WTC11 (cell line): Measurements from ENCODE around the gene MIX23. TPM values are rescaled to one million over a fixed set of nuclear protein-coding genes. Genes with fewer than 3 reads are reported as not detected.

ENCODE experiments used
- ATAC-seq: fragments of 200-7000 bp; cut with Tn5 transposase; 2 replicates; pipeline ENCODE4 v1.10.0; 2021; ENCODE audit warnings: mild to moderate bottlenecking, moderate library complexity
- CTCF ChIA-PET: fragments of 300-600 bp; sonication (Branson Sonifier 250); formaldehyde crosslinking; loops from one replicate; lab custom pipeline; 2021; ENCODE audit warnings: antibody characterized with exemption; lab: Charles Lee
- POLR2A ChIA-PET: fragments of 350-600 bp; sonication (Branson Sonifier 250); formaldehyde crosslinking; loops from one replicate; lab custom pipeline; 2021; ENCODE audit warnings: antibody characterized with exemption; lab: Charles Lee
- DNase-seq: peaks from one replicate; pipeline ENCODE4 v3.0.0; 2021; ENCODE audit warnings: low spot score
- H3K27ac Mint-ChIP-seq: 2 replicates; pipeline ENCODE4 v1.8.0; 2021; ENCODE audit warnings: mixed read lengths
- H3K27me3 Mint-ChIP-seq: 2 replicates; pipeline ENCODE4 v1.8.0; 2021; ENCODE audit warnings: low read depth, mild to moderate bottlenecking, moderate library complexity, mixed read lengths
- H3K36me3 Mint-ChIP-seq: 2 replicates; pipeline ENCODE4 v1.8.0; 2021; ENCODE audit warnings: mixed read lengths
- H3K4me1 Mint-ChIP-seq: 2 replicates; pipeline ENCODE4 v1.8.0; 2022; ENCODE audit warnings: mixed read lengths
- H3K4me3 Mint-ChIP-seq: 2 replicates; pipeline ENCODE4 v1.8.0; 2021; ENCODE audit warnings: mild to moderate bottlenecking, moderate library complexity, mixed read lengths
- H3K9me3 Mint-ChIP-seq: 2 replicates; pipeline ENCODE4 v1.8.0; 2021; ENCODE audit warnings: mixed read lengths
- ARID4B ChIP-seq: sonication (generic); formaldehyde crosslinking; IDR thresholded peaks from 2 replicates; pipeline ENCODE4 v1.8.0; 2023; ENCODE audit warnings: missing genetic modification reagents, mild to moderate bottlenecking, borderline replicate concordance
- CBFB ChIP-seq: sonication (generic); formaldehyde crosslinking; IDR thresholded peaks from 2 replicates; pipeline ENCODE4 v1.8.1; 2022; ENCODE audit warnings: mild to moderate bottlenecking, low read depth, missing genetic modification reagents
- FOXJ3 ChIP-seq: sonication (generic); formaldehyde crosslinking; IDR thresholded peaks from 2 replicates; pipeline ENCODE4 v1.9.0; 2021; ENCODE audit warnings: missing genetic modification reagents, mild to moderate bottlenecking, borderline replicate concordance
- FOXP1 ChIP-seq: sonication (generic); formaldehyde crosslinking; IDR thresholded peaks from 2 replicates; pipeline ENCODE4 v1.8.0; 2022; ENCODE audit warnings: missing genetic modification reagents, mild to moderate bottlenecking, moderate library complexity, borderline replicate concordance
- GTF2I ChIP-seq: fragments of 250-450 bp; sonication (Bioruptor Pico); conservative IDR thresholded peaks from 2 replicates; pipeline ENCODE4 v1.4.0; 2021; ENCODE audit warnings: mild to moderate bottlenecking
- JUN ChIP-seq: sonication (generic); formaldehyde crosslinking; IDR thresholded peaks from 2 replicates; pipeline ENCODE4 v1.8.0; 2023; ENCODE audit warnings: mild to moderate bottlenecking, missing genetic modification reagents
- MLX ChIP-seq: sonication (generic); formaldehyde crosslinking; IDR thresholded peaks from 2 replicates; pipeline ENCODE4 v1.8.1; 2023; ENCODE audit warnings: mild to moderate bottlenecking, missing genetic modification reagents, moderate library complexity
- MYBL2 ChIP-seq: sonication (generic); formaldehyde crosslinking; IDR thresholded peaks from 2 replicates; pipeline ENCODE4 v1.8.1; 2023; ENCODE audit warnings: mild to moderate bottlenecking, moderate library complexity, missing genetic modification reagents
- NFE2L1 ChIP-seq: sonication (generic); formaldehyde crosslinking; IDR thresholded peaks from 2 replicates; pipeline ENCODE4 v1.8.1; 2023; ENCODE audit warnings: missing genetic modification reagents
- NFYB ChIP-seq: sonication (generic); formaldehyde crosslinking; conservative IDR thresholded peaks from 2 replicates; pipeline ENCODE4 v1.8.0; 2022; ENCODE audit warnings: low read depth, missing genetic modification reagents
- NR3C1 ChIP-seq: sonication (generic); formaldehyde crosslinking; conservative IDR thresholded peaks from 2 replicates; pipeline ENCODE4 v1.8.1; 2023; ENCODE audit warnings: low read depth, mild to moderate bottlenecking, missing genetic modification reagents
- PRDM15 ChIP-seq: sonication (generic); formaldehyde crosslinking; IDR thresholded peaks from 2 replicates; pipeline ENCODE4 v1.8.0; 2022; ENCODE audit warnings: missing genetic modification reagents
- PREB ChIP-seq: sonication (generic); formaldehyde crosslinking; IDR thresholded peaks from 2 replicates; pipeline ENCODE4 v1.8.1; 2022; ENCODE audit warnings: mild to moderate bottlenecking, missing genetic modification reagents, moderate library complexity, borderline replicate concordance
- SMAD3 ChIP-seq: sonication (generic); formaldehyde crosslinking; IDR thresholded peaks from 2 replicates; pipeline ENCODE4 v1.8.0; 2022; ENCODE audit warnings: missing genetic modification reagents, mild to moderate bottlenecking, borderline replicate concordance
- SP1 ChIP-seq: sonication (generic); formaldehyde crosslinking; conservative IDR thresholded peaks from 2 replicates; pipeline ENCODE4 v1.8.1; 2022; ENCODE audit warnings: missing genetic modification reagents
- TCF7 ChIP-seq: sonication (generic); formaldehyde crosslinking; IDR thresholded peaks from 2 replicates; pipeline ENCODE4 v1.8.0; 2022; ENCODE audit warnings: mild to moderate bottlenecking, low read depth, missing genetic modification reagents, moderate library complexity
- USF1 ChIP-seq: sonication (generic); formaldehyde crosslinking; IDR thresholded peaks from 2 replicates; pipeline ENCODE4 v1.8.0; 2022; ENCODE audit warnings: mild to moderate bottlenecking, missing genetic modification reagents
- ZNF121 ChIP-seq: sonication (generic); formaldehyde crosslinking; IDR thresholded peaks from 2 replicates; pipeline ENCODE4 v1.8.0; 2023; ENCODE audit warnings: missing genetic modification reagents
- ZNF138 ChIP-seq: sonication (generic); formaldehyde crosslinking; conservative IDR thresholded peaks from 2 replicates; pipeline ENCODE4 v1.8.1; 2022; ENCODE audit warnings: mild to moderate bottlenecking, moderate library complexity, missing genetic modification reagents
- ZNF263 ChIP-seq: sonication (generic); formaldehyde crosslinking; IDR thresholded peaks from 2 replicates; pipeline ENCODE4 v1.8.1; 2022; ENCODE audit warnings: low read depth, mild to moderate bottlenecking, moderate library complexity, missing genetic modification reagents
- ZNF416 ChIP-seq: fragments of 250-450 bp; sonication (Bioruptor Pico); IDR thresholded peaks from 2 replicates; pipeline ENCODE4 v1.9.0; 2021; ENCODE audit warnings: mild to moderate bottlenecking, inconsistent platforms
- ZNF423 ChIP-seq: fragments of 250-450 bp; sonication (Bioruptor Pico); IDR thresholded peaks from 2 replicates; pipeline ENCODE4 v2.1.2; 2022; ENCODE audit warnings: mild to moderate bottlenecking, moderate library complexity
- ZNF532 ChIP-seq: fragments of 250-450 bp; sonication (Bioruptor Pico); IDR thresholded peaks from 2 replicates; pipeline ENCODE4 v1.9.0; 2021; ENCODE audit warnings: mild to moderate bottlenecking, borderline replicate concordance
- total RNA-seq: library from RNA; stranded (reverse); gene quantifications from 3 replicates; pipeline ENCODE4 v1.2.3, GENCODE V29; 2021

MIX23 gene
- total RNA-seq, 1 experiment from 2014 or later = 81.7 TPM

GRCh38 chr3:122409446-122409845 is 26.4 kb upstream of the MIX23 start (continued):
- no peak for TF ChIP-seq PRDM15
- TF ChIP-seq ZNF423 (CRISPR knock-in tag) = no peak
- TF ChIP-seq GTF2I (CRISPR knock-in tag) = no peak
- TF ChIP-seq ZNF416 (CRISPR knock-in tag) = no peak
- no peak for TF ChIP-seq FOXP1 (CRISPR knock-in tag)
- TF ChIP-seq, all 79 proteins: peak for 0

- Mint-ChIP-seq H3K4me3 (no peak overlapping the region), H3K27ac (no peak overlapping the region), H3K9me3 (no peaks in the 10 kb centered on the region), H3K27me3 (no peaks in the 10 kb centered on the region), H3K4me1 (no peaks in the 10 kb centered on the region), H3K36me3 (peaks cover 54% of the 10 kb centered on the region)
- DNase-seq (no peak), ATAC-seq (no peak)
- CTCF ChIA-PET = no interaction called here
- POLR2A ChIA-PET = no interaction called here
- TF ChIP-seq SMAD3 (CRISPR knock-in tag) (no peak), CBFB (no peak), SP1 (CRISPR knock-in tag) (no peak), ZNF138 (CRISPR knock-in tag) (no peak), PREB (CRISPR knock-in tag) (no peak), ZNF532 (no peak), USF1 (no peak), NFE2L1 (CRISPR knock-in tag) (no peak), ARID4B (CRISPR knock-in tag) (no peak), FOXP1 (CRISPR knock-in tag) (no peak), ZNF263 (no peak), TCF7 (CRISPR knock-in tag) (no peak), NFYB (CRISPR knock-in tag) (no peak), FOXJ3 (CRISPR knock-in tag) (no peak), MLX (no peak), MYBL2 (CRISPR knock-in tag) (no peak), ZNF121 (CRISPR knock-in tag) (no peak), NR3C1 (CRISPR knock-in tag) (no peak), JUN (no peak)
Measured at GRCh38 chr3:122407946-122408345, 24.9 kb upstream of the MIX23 start.
